Right kidney (tissue), 9 donors: ENCODE results near the gene ORAI3.
A peak's percentile ranks its signal among the peaks of the same experiment; 100 is the strongest.

Experiments used
- DNase-seq: peaks from one replicate; pipeline ENCODE4 v3.0.0-alpha.2; 2016
- long read RNA-seq, 8 donors: transcript quantifications; one replicate each; lab custom pipeline, GENCODE V29; 2026

ORAI3 gene
- long read RNA-seq, donor 1, transcript ORAI3-202 (2 exons, 628 nt), result minor isoform, 5 of 20 reads
- long read RNA-seq, donor 1, transcript ORAI3-201 (2 exons, 2,206 nt), result major isoform, 15 of 20 reads
- long read RNA-seq, donor 1, partial matches to known transcripts, result 0 of 20 reads
- long read RNA-seq, donor 1, other reads (novel, unspliced or antisense), result 0 of 20 reads
- long read RNA-seq, donor 2, transcript ORAI3-201 (2 exons, 2,206 nt), result major isoform, 11 of 11 reads
- long read RNA-seq, donor 2, partial matches to known transcripts, result 0 of 11 reads
- long read RNA-seq, donor 2, other reads (novel, unspliced or antisense), result 0 of 11 reads
- long read RNA-seq, donor 3, transcript ORAI3-201 (2 exons, 2,206 nt), result major isoform, 7 of 8 reads
- long read RNA-seq, donor 3, partial matches to known transcripts, result 0 of 8 reads
- long read RNA-seq, donor 3, other reads (novel, unspliced or antisense), result 0 of 8 reads
- long read RNA-seq, donor 4, transcript ORAI3-201 (2 exons, 2,206 nt), result major isoform, 11 of 12 reads
- long read RNA-seq, donor 4, partial matches to known transcripts, result 0 of 12 reads
- long read RNA-seq, donor 4, other reads (novel, unspliced or antisense), result 0 of 12 reads
- long read RNA-seq, donor 5, transcript ORAI3-201 (2 exons, 2,206 nt), result major isoform, 12 of 21 reads
- long read RNA-seq, donor 5, partial matches to known transcripts, result 6 of 21 reads
- long read RNA-seq, donor 5, other reads (novel, unspliced or antisense), result 0 of 21 reads
- long read RNA-seq, donor 6, transcript ORAI3-201 (2 exons, 2,206 nt), result major isoform, 6 of 9 reads
- long read RNA-seq, donor 6, partial matches to known transcripts, result 0 of 9 reads
- long read RNA-seq, donor 6, other reads (novel, unspliced or antisense), result 0 of 9 reads
- long read RNA-seq, donor 7, result 0 reads
- long read RNA-seq, donor 8, transcript ORAI3-201 (2 exons, 2,206 nt), result major isoform, 14 of 18 reads
- long read RNA-seq, donor 8, partial matches to known transcripts, result 0 of 18 reads
- long read RNA-seq, donor 8, other reads (novel, unspliced or antisense), result 0 of 18 reads

- DNase-seq, result peak; percentile 88
Observed at GRCh38 chr16:30948667-30949649, at the start of gene ORAI3. ORAI3 (plus strand) TSS chr16:30949068; CDS start chr16:30949290, 222 bp downstream.

GRCh38 chr16:30899794-30900193, 49.1 kb upstream of the ORAI3 start:
- no peak for DNase-seq

GRCh38 chr16:30900588-30900987, 48.3 kb upstream of the ORAI3 start:
- no peak for DNase-seq

- no peak for DNase-seq
Observed at GRCh38 chr16:30901201-30902028, 47.5 kb upstream of the ORAI3 start.

GRCh38 chr16:30902029-30902972, 46.6 kb upstream of the ORAI3 start:
- DNase-seq, result peak; percentile 85

GRCh38 chr16:30903002-30903401, 45.9 kb upstream of the ORAI3 start:
- DNase-seq, result no peak

GRCh38 chr16:30903596-30903995, 45.3 kb upstream of the ORAI3 start:
- no peak for DNase-seq

- DNase-seq, result no peak
Observed at GRCh38 chr16:30904114-30904780, 44.6 kb upstream of the ORAI3 start.

- DNase-seq, result no peak
Observed at GRCh38 chr16:30907064-30907463, 41.8 kb upstream of the ORAI3 start.

GRCh38 chr16:30910427-30911029, 38.3 kb upstream of the ORAI3 start:
- DNase-seq, result no peak

GRCh38 chr16:30912794-30913412, 36.0 kb upstream of the ORAI3 start:
- no peak for DNase-seq

GRCh38 chr16:30914830-30915229, 34.0 kb upstream of the ORAI3 start:
- DNase-seq, result no peak

GRCh38 chr16:30918614-30919013, 30.3 kb upstream of the ORAI3 start:
- no peak for DNase-seq

- DNase-seq, result no peak
Observed at GRCh38 chr16:30920891-30921290, 28.0 kb upstream of the ORAI3 start.

- no peak for DNase-seq
Observed at GRCh38 chr16:30921459-30921747, 27.5 kb upstream of the ORAI3 start.

- peak; percentile 96 for DNase-seq
Observed at GRCh38 chr16:30921748-30922419, 27.0 kb upstream of the ORAI3 start.

- peak; percentile 96 for DNase-seq
Observed at GRCh38 chr16:30922420-30922959, 26.4 kb upstream of the ORAI3 start.
